K562 (cell line): ENCODE measurements around the gene SLC37A4. TPM values are rescaled to one million over a fixed set of nuclear protein-coding genes. Genes with fewer than 3 reads are reported as not detected.

Source experiments
- ARID1B ChIP-seq: fragments of 450-650 bp; IDR thresholded peaks from 2 replicates; pipeline ENCODE4 v1.6.1; 2016; ENCODE audit warnings: antibody characterized with exemption, mild to moderate bottlenecking, inconsistent platforms
- ATF6 ChIP-seq: sonication (generic); formaldehyde crosslinking; IDR thresholded peaks from 2 replicates; pipeline ENCODE4 v1.4.0; 2020; ENCODE audit warnings: mild to moderate bottlenecking, missing genetic modification reagents
- CXXC5 ChIP-seq: fragments of 250-450 bp; sonication (Bioruptor Pico); IDR thresholded peaks from 2 replicates; pipeline ENCODE4 v1.8.0; 2022; ENCODE audit warnings: inconsistent platforms, mild to moderate bottlenecking, moderate library complexity
- HMGN3 ChIP-seq: IDR thresholded peaks from 2 replicates; pipeline ENCODE4 v1.6.1; 2011; ENCODE audit warnings: borderline replicate concordance, low read depth, mild to moderate bottlenecking, mixed read lengths, low read length; ENCODE audit not compliant: insufficient read length; ENCODE audit errors: extremely low read depth
- HNRNPK ChIP-seq: fragments of 200-400 bp; formaldehyde crosslinking; IDR thresholded peaks from one replicate; pipeline ENCODE4 v1.6.1; 2018; ENCODE audit warnings: mild to moderate bottlenecking, low read depth, low read length; ENCODE audit not compliant: poor library complexity, severe bottlenecking
- JUND ChIP-seq, 2 experiments: IDR thresholded peaks; 2 replicates in 1 of 2; 3 replicates in 1 of 2; pipeline ENCODE4 v1.6.1; 2011; ENCODE audit warnings: borderline replicate concordance in 2 of 2, low read depth in 2 of 2, low read length in 2 of 2, improper control_type of control experiment in 1 of 2, missing biosample characterization in 1 of 2, missing genetic modification characterization in 1 of 2, missing genetic modification reagents in 1 of 2
- SIN3B ChIP-seq: fragments of 450-650 bp; IDR thresholded peaks from 2 replicates; pipeline ENCODE4 v1.6.1; 2017; ENCODE audit warnings: low read depth, mild to moderate bottlenecking, moderate library complexity
- THRA ChIP-seq: fragments of 450-650 bp; IDR thresholded peaks from 2 replicates; pipeline ENCODE4 v1.6.1; 2017; ENCODE audit warnings: mild to moderate bottlenecking, moderate library complexity
- XRCC3 ChIP-seq: fragments of 450-650 bp; IDR thresholded peaks from 2 replicates; pipeline ENCODE4 v1.6.1; 2017; ENCODE audit warnings: mild to moderate bottlenecking, moderate library complexity
- ZNF395 ChIP-seq: fragments of 200-800 bp; sonication (Bioruptor generic); IDR thresholded peaks from 2 replicates; pipeline ENCODE4 v1.6.1; 2017; ENCODE audit warnings: missing genetic modification characterization, missing compliant biosample characterization
- polyA plus RNA-seq, 8 experiments: library from polyadenylated mRNA; depleted of rRNA in 4 of 8; stranded (reverse) in 5 of 8; unstranded in 3 of 8; fragments of >200 nt; fragmentation: Nextera tagmentation in 2 of 8; fragmentation: Illumina TruSeq in 1 of 8; extraction: Ambion mirVana in 2 of 8; extraction: Trizol in 1 of 8; gene quantifications; 2 replicates each; pipeline versions ENCODE4 v1.2.1 to v1.2.3, GENCODE V29; 2011 to 2014; ENCODE audit warnings: inconsistent platforms in 1 of 8, missing spikeins in 1 of 8
- total RNA-seq, 7 experiments: library from RNA; depleted of rRNA in 6 of 7; stranded (reverse); fragments of >200 nt in 6 of 7; fragmentation: Illumina TruSeq in 2 of 7; extraction: Trizol in 2 of 7; gene quantifications; 2 replicates each; pipeline versions ENCODE4 v1.2.1 to v1.2.3, GENCODE V29; 2011 to 2021; ENCODE audit warnings: low replicate concordance in 1 of 7
- TF ChIP-seq, protein P1 (sequence below): IDR thresholded peaks from 2 replicates; pipeline ENCODE4 v1.6.1; 2011; ENCODE audit warnings: borderline replicate concordance, low read depth, mild to moderate bottlenecking, moderate library complexity, low read length; ENCODE audit not compliant: insufficient read depth, poor library complexity, severe bottlenecking
- TF ChIP-seq, protein P2 (sequence below): fragments of 250-450 bp; sonication (Bioruptor Pico); IDR thresholded peaks from 2 replicates; pipeline ENCODE4 v1.6.1; 2021; ENCODE audit warnings: mild to moderate bottlenecking
- TF ChIP-seq, protein P3 (sequence below): IDR thresholded peaks from 3 replicates; pipeline ENCODE4 v1.6.1; 2011; ENCODE audit warnings: borderline replicate concordance, mild to moderate bottlenecking; ENCODE audit not compliant: insufficient read length, insufficient read depth

The SLC37A4 gene
- total and polyA plus RNA-seq, 9 of the 15 experiments (the other 6 are each of a cell fraction or from before 2014, with no cell fraction given), result 24.7 to 73.9 (median 40.7) TPM

DNA sequence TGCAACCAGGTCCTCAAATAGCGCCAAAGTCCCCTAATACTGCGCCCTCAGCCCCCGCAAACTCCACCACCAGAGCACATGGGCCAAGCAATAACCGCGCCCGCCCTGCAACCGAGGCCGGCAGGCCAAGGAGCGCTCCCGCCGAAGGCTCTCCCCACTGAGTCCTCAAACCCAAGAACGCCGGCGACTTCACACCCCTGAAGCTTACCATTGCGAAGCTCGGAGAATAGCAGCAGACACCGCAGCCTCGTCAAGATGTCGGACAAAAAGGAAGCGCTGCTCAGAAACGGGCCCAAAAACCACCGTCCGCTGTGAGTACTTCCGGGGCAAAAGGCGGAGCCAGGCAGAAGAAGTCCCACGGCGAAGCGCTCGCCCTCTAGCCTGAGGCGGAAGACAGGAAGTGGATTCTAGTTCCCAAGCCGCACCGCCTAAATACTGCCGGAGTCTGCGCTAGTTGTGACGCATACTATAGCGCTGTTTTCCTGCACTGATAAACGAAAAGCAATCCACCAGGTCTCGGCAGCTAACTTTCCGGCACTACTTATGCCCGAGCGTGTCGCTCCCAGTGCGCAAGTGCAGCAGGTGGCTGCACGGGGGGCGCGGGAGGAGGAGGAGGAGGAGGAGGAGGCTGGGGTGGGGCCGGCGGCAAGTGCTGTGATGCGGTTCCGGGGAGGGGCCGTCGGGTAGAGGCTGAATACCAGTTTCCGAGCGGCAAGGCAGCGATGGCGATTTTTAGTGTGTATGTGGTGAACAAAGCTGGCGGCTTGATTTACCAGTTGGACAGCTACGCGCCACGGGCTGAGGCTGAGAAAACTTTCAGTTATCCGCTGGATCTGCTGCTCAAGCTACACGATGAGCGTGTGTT lies 12.4 kb downstream of the SLC37A4 start, which contains the start of the genes RPS25 and TRAPPC4 (continued):
- TF ChIP-seq, protein P1, sequence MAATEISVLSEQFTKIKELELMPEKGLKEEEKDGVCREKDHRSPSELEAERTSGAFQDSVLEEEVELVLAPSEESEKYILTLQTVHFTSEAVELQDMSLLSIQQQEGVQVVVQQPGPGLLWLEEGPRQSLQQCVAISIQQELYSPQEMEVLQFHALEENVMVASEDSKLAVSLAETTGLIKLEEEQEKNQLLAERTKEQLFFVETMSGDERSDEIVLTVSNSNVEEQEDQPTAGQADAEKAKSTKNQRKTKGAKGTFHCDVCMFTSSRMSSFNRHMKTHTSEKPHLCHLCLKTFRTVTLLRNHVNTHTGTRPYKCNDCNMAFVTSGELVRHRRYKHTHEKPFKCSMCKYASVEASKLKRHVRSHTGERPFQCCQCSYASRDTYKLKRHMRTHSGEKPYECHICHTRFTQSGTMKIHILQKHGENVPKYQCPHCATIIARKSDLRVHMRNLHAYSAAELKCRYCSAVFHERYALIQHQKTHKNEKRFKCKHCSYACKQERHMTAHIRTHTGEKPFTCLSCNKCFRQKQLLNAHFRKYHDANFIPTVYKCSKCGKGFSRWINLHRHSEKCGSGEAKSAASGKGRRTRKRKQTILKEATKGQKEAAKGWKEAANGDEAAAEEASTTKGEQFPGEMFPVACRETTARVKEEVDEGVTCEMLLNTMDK, result peak; percentile 24
- TF ChIP-seq CXXC5 (CRISPR knock-in tag), result peak; percentile 89
- TF ChIP-seq JUND (IDR thresholded peaks at IDR 0.05; ENCODE audit: borderline replicate concordance, low read depth, low read length), result peak; percentile 17; the same call in 1 of the 2 replicates
- peak; percentile 64; the same call in 2 of the 3 replicates for TF ChIP-seq JUND (tag; IDR thresholded peaks at IDR 0.05; ENCODE audit: borderline replicate concordance, low read depth, low read length)
- TF ChIP-seq ZNF395, result peak; percentile 64; the same call in 1 of the 2 replicates
- no peak for TF ChIP-seq THRA
- TF ChIP-seq HMGN3, result peak; percentile 61
- TF ChIP-seq ATF6 (CRISPR knock-in tag), result no peak
- TF ChIP-seq, protein P2, sequence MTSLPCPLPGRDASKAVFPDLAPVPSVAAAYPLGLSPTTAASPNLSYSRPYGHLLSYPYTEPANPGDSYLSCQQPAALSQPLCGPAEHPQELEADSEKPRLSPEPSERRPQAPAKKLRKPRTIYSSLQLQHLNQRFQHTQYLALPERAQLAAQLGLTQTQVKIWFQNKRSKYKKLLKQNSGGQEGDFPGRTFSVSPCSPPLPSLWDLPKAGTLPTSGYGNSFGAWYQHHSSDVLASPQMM, result no peak
- peak; percentile 82; the same call in 1 of the 2 replicates for TF ChIP-seq SIN3B
- TF ChIP-seq ARID1B, result 0 out of 2 replicates have a peak, but pooled peaks have one; percentile 15
- TF ChIP-seq HNRNPK, result no peak
- TF ChIP-seq, protein P3, sequence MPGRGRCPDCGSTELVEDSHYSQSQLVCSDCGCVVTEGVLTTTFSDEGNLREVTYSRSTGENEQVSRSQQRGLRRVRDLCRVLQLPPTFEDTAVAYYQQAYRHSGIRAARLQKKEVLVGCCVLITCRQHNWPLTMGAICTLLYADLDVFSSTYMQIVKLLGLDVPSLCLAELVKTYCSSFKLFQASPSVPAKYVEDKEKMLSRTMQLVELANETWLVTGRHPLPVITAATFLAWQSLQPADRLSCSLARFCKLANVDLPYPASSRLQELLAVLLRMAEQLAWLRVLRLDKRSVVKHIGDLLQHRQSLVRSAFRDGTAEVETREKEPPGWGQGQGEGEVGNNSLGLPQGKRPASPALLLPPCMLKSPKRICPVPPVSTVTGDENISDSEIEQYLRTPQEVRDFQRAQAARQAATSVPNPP, result no peak
- no peak for TF ChIP-seq XRCC3
